GM18858 (cell line): ENCODE results near the gene DENND11.
"Not testable (repeated sequence)": the region's sequence is repeated elsewhere in the genome, so short reads cannot be mapped to it uniquely, and the experiment has no call there.

Experiments
- ATAC-seq: cut with Tn5 transposase; IDR thresholded peaks from one replicate; pipeline ENCODE4 v1.9.1; 2021; ENCODE audit not compliant: unreplicated experiment

DENND11 gene

DNA sequence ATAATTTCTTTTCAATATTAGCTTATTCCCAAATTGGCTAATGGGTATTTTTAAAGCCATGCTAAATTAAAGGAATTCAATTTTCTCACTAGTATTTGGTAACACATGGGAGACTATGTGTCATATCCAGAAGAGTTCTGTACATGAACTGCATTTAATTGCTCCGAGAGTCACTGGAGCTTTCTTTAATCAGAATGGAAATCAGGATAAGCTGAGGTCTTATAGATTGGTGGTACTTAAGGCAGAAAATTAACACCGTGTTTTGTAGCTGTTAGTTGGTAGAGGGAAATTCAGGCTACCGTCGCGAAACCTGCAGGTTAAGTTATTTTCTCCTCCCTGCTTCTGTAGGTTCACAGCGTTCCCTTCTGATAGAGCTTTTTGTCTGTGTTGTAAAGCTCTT is 6.4 kb upstream of the DENND11 start, which contains the start of gene WEE2:
Gene WEE2 (plus strand): TSS at position 3 of the 400 bp plus-strand sequence. CDS start 406 bp downstream, outside the sequence.
- ATAC-seq, result no peak

DNA sequence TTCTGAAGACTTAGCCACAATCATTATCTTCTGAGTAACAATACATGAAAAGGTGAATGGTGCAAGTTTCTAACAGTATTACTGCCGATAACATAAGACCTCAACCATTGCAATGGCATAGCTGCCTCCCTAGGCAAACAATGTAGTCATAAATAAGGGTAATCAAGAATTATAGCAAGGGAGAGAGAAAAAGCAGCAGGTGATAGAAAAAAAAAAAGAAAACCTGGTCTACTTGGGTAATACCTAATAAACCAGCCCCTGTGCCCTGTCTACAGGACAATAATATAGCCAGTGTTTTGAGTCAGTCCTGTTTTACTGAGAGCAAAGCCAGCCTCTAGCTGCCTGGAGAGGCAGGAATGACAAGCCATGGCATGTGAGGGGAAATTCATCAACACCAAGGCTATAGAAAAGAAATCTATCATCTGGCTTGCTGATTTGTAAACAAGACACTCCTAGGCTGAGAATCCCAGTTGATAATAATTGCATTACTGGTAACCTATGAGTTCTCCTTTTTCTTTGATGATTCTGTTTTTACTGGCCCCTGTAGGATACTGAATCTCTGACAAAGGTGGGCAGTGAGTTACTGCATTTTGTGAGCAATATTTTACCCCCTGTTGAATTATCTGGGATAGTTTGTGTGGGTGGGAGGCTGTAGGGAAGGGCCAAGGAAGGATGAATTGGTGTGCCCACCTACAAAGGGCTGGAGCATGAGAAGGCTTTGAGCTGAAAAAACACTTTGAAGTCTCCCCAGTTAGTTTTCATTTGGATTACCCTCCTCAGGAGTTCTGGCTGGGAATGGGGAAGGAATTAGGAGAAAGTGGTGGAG is 4.5 kb upstream of the DENND11 start:
- ATAC-seq, result no peak

DNA sequence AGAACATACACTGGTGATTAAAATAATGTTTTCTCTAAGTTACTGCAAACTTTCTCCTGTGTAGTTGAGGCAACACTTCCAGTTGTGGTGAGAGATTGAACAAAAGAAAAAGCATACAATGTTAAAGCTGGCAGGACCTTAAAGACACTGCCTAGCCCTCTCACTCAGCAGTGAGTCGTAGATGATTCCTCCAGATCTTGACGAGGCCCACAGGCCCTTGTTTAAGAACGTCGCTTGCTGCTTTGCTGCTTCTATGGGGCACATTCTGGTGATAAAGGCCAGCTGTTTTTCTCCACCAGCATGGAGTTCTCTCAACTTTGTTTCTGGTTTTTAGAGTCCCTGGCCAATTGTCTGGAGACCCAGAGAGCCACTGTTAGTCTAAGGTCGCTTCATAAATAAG is 2.8 kb upstream of the DENND11 start:
- ATAC-seq, result no peak

DNA sequence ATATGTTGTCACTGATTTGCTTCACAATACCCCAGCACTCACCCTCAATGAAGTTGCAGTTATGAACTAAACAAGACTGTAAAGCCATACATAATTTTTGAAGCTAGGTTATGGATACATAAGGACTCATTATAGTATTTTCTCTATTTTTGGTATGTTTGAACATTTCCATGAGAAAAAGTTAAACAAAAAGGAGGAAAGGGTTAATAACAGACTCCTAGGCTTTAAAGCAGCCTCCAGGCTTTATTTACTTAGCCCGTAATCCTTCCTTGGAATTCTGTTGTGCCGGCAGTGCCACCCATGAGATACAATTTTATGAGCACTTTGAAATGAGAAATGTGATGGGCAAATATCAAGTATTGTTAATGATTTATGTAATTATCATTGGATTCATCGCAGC is 2.1 kb upstream of the DENND11 start:
- no peak for ATAC-seq

DNA sequence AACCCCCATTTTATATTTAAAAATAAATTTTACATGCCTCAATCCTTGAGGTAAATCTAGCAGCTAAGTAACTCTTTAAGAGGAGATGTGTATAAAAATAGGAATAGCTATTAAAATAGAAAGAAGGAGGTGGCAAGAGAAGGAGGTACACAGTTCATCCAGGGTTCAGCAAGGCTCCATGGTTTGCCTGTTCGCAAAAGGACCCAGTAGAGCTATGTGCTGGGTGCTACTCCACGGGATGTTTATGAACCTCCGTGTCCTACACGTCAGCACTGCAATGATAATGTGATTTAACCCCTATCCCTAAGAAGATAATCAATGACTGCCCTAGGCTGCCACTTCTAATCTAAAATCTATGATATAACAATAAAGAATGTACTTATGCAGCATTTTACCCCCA is 926 bp upstream of the DENND11 start:
- no peak for ATAC-seq

DNA sequence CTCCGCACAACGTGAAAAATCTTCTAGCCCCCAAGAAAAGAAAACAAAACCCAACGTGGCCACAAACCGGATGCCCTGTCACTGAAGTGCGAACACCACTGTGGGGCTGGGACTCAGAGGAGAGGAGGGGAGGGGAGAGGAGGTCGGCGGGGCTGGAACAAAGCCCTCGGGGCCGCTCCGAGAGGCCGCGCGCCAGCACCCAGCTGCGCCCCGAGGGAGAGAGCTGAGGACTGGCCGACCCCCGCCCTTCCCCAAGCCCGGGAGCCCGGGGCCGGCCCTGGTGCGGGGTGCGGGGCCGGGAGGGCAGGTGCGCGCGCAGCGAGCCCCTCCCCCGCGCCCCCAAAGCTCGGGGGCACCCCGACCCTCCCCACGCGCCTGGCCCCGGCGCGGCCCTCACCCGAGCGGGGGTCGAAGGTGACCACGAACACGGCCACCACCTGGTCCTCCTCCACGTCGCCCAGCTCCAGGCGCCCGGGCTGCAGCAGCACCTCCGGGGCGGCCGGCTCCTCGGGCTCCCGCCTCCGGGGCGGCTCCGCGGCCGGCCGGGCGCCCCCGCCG is 398 bp downstream of the DENND11 start:
- peak; percentile 50 for ATAC-seq

DNA sequence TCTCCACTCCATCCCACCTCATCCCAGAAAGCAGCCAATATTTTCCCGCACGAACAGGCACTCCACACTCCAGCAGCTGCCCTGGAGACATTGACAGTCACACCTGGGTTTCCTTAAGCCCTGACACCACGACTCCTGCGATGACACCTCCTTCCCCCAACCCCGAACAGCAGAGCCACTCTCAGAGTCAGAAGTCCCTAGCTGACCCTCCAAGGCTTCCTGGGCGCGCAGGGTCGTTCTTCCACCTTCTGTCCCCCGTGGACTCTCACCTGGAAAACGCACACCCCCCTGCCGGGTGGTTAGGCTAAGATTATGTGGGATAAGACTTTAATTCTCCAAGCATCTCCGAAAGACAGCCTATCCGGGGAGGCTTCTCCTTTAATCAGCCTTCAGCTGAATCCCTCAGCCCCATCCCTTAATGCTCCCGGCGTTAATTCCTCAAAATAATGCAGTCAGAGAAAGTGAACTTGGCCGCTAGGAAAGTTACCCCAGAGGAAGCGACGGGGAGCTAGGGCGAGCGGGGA is 1.1 kb downstream of the DENND11 start:
- no peak for ATAC-seq

DNA sequence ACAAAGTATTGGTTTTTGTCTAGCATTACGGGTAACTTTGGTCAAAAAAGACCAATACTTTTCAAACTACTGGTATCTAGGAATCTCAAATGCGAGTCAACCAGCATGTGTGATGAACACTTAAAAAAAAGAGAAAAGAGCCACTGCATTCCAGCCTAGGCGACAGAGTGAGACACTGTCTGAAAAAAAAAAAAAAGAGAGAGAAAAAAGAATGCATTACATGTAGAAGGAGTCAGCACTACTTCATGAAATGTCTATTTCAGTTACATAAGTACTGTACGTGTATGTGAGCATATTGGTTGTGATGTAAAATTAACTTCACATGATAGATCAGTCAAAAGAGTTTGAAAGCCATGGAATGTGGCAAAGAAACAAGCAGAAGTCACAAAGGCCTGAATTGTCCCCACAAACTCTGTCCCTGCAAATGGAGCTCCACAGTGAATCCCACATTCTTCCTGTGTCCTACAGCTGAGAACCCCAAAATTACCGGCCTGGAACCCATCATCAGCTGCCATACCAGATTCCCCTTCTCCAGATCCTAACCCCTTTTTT is 1.6 kb downstream of the DENND11 start:
- no peak for ATAC-seq

DNA sequence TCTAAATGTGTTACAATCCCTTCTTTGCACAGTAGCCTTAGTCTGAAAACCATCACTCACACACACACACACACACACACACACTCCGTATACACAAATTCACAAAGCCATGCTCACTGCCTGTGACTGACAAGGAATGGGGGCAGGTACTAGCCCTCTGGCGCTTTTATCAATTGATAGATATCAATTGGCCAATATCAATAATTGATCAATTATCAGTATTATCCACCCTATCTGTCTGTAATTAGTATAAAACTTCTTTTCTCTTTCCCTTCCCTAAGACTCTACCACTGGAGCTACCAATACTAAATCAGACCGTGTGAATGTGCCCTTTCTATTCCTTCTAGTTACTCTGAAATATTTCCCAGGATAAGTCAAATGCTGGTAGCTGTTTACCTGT is 2.1 kb downstream of the DENND11 start:
- ATAC-seq, result no peak

DNA sequence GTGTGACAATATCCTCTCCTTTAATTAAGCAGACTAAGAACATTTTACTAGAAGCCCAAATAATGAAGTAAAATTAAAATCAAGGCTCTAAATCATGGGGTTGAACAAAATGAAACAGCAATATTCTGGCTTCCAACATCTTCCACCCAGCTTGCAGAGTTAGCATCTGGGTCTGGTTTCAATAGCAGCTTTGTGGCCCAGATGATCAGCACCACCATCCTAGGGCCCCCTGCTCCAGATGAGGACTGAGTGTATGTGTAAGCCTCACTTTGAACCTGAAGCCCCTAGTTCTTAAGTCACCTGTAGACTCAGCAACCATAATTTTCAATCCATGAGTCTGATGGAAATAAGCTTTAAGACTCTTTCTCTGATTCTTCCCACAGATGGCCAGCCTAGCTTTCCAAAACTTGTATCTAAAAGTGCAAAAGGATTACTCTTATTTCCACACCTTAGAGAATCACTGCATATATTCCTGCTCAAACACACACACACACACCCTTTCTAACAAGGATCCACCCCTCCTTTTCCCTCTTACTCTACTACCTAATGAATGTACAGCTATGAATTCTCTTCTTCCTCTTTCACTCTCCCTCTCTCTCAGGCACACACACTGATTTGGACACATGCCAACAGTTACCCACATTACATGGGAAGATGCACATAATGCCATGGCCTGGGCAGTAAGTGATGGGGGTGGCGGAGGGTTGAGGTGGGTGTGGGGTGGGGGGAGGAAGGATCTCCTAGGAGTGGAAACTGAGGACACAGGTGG is 3.5 kb downstream of the DENND11 start:
- ATAC-seq, result no peak

DNA sequence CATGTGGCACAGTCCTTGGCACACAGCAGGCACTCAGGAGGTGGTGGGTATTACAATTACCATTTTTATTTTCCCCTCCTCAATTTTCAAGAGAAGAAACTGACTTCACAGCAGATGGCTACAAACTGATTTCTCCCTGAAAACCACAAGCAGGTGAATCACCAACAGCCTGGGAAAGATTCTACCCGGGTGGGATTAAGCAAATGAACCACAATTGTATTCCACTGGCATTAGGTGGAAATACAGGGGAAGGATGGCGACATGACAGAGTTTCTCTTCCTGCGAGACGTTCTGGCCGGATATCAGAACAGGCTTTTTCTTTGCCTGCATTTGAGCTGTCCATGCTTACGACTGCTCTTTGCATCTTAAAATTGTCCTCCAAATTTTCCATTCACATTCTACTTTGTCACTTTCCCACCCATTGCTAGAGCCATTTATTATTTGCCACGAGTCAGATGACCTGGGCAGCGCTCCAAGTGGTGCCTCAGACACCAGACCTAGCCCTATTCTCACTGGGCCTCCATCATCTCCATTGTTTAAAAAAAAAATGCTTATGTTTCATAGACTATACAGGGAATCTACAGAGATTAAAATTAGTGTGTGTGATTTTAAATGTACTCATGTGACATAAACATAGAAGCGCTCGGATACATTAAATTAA is 4.6 kb downstream of the DENND11 start:
- no peak for ATAC-seq

DNA sequence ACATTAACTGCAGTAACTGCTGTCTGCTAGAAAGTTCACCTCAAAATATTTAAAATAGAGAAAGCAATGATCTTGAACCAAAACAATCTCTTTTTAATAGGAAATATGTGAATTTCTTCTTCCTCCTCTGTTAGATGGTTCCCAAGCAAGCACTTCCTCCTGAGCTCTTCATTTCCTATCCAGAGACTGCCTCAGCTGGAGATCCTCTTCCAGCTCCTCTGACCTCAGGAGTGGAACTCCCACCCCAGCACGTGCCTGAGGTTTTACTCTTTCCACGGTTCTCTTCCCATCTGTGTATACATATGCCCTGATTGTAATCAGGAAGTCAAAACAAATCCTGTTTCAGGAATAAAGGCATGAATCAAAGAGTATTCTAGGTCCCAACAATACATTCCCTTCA is 5.6 kb downstream of the DENND11 start:
- ATAC-seq, result no peak

DNA sequence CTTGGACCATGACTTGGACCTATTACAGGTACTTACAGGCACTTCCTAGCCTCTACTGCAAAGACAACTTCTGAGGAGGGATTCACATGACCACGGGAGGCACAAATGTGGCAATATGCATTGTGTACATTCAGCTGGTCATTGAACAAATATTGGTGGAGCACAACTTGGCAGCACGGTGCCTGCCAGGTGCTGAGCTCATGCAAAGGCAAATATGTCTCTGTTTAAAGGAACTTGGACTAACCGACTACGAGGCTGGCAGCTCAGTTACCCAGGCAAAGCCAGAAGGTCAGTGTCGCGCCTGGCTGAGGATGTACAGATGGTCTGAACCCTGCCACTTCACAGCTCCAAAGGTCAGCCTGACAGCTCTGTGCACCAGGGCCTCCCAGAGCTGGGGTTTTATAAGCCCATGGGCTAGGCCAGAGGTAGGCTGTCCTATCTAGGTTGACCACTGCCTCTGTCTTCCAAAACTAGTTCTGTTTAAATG is 6.1 kb downstream of the DENND11 start:
- no peak for ATAC-seq

DNA sequence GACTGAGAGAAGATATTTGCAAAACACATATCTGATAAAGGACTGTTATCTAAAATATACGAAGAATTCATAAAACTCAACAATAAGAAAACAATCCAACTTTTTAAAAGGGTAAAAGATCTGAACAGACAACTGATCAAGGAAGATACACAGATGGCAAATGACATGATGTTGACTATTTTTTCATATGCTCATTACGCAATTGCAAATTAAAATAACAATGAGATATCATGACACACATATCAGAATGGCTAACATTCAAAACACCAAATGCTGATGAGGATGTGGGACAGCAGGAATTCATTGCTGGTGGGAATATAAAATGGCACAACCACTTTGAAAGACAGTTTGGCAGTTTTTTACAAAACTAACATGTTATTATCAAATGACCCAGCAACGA is 8.9 kb downstream of the DENND11 start:
- ATAC-seq, result no peak

DNA sequence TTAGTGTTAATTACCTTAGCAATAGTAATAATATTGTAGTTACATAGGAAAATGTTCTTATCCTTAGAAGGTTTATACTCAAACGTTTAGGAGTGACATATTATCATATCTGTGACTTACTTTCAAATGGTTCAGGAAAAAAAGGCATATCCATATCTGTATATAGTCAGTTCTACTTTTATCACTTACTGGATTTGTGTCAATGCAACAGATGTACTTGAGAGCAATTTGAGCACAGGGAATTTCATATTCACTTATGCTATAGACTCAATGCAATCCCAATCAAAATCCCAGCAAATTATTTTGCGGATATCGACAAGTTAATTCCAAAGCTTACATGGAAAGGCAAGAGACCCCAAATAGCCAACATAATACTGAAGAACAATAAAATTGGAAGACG is 10.0 kb downstream of the DENND11 start:
- ATAC-seq, result no peak

DNA sequence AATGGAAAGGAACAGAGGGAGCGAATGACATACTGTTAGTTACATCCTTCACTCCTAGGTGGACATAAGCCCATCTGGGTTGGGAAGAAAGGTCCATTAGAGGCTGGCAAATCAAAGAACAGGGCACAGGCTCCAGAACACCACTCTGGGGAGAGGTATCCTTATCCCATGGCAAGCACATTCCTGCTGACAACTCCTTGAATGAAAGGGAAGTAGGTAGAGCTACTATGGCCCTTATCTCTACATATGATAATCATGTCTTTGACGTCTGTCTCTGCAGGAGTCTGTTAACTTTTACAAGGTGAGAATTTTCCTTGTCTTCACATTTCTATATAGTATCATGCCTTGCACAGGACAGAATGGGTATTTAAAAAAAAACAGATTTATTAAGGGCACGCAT is 10.4 kb downstream of the DENND11 start:
- ATAC-seq, result no peak

DNA sequence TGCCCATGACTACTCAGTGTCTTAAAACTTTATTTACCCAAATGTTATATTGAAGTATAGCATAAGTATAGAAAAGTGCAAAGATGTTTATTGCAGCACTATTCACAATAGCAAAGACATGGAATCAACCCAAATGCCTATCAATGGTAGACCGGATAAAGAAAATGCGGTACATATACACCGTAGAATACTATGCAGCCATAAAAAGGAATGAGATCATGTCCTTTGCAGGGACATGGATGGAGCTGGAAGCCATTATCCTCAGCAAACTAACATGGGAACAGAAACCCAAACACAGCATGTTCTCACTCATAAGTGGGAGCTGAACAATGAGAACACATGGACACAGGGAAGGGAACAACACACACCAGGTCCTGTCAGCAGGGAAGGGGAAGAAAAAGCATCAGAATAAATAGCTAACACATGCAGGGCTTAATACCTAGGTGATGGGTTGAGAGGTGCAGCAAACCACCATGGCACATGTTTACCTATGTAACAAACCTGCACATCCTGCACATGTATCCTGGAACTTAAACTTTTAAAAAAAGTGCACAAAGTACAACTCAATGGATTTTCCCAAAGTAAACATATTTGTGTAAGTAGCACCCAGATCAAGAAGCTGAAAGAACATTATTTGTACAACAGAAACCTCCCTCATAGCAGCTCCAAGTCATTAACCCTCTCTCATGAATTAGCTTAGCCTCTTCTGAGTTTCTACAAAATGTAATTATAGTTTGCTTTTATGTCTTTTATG is 12.7 kb downstream of the DENND11 start:
- not testable (repeated sequence) for ATAC-seq

DNA sequence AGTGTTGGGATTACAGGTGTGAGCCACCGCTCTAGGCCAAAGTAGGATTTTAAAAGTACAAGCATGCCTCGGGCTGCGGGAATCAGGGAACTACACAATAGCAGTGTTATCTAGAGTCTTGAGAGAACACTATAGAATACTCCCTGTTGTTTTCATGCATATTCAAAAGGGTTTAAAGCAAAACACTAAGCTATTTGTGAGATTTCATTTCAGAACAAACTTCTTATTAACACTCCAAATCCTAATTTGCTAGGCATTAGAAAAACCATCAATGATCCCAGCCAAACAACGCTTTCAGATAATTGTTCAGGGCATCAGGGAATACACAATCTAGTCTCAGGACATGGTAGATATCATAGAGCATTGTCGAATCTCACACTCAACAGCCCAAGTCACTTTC is 13.9 kb downstream of the DENND11 start:
- ATAC-seq, result no peak

DNA sequence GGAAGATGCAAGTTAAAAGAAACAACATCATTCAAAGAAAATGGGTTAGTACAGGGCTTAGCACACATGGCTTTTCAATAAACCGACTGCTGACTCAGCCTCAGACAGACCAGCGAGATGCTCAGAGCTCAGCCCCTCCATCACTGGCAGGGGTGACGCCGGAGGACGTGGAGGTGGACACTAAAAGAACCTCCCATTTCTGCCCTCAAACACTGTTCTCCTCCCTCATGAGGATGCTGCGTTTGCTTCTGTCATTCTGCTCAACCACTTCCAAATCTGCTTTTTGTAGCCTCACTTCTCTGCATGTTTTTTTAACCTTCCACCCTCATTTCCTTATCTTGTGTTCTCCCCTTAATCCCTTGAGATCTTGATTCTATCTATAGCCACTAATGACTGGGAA is 15.3 kb downstream of the DENND11 start:
- no peak for ATAC-seq

DNA sequence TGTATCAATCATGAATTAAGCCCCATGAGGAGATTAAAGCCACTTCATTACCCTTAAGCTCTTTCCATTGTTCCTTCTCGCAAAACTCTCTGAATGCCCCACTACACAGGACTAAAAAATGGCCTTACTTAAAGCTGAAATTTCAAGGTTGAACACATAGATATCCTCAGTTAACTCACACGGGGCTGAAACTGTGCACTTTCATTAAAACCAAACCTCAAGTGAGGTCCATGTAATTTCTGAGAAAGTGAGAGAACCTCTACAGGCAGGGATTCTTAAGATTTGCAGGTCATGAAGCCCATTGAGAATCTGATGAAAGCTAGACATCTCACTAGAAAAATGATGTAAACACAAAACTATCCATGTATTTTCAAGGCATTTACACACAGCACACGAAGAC is 15.9 kb downstream of the DENND11 start:
- no peak for ATAC-seq
